Measurements from ENCODE around the gene IL21R. TPM values are rescaled to one million over a fixed set of nuclear protein-coding genes. Genes with fewer than 3 reads are reported as not detected.

Gene IL21R
- total RNA-seq, 1 donor from 2014 or later, result 0.52 TPM

GRCh38 chr16:27421961-27422740, 20.2 kb downstream of the IL21R start:
- peaks cover 0 to 7% (median 5%) of the 10 kb centered on the region in 3 donors for H3K9me3 ChIP-seq (ENCODE audit: control insufficient read depth in 3 of 3, low read length in 3 of 3)
- no peaks in the 10 kb centered on the region for H3K27me3 ChIP-seq (ENCODE audit: control insufficient read depth in 3 of 3, insufficient read depth in 3 of 3, low read length in 3 of 3)
- no peak overlapping the region for H3K4me3 ChIP-seq (ENCODE audit: low read length in 3 of 3)
- H3K36me3 ChIP-seq (ENCODE audit: control insufficient read depth in 3 of 3, insufficient read depth in 3 of 3, low read length in 3 of 3), result no peaks in the 10 kb centered on the region
- no peak overlapping the region for H3K9ac ChIP-seq (ENCODE audit: low read depth in 1 of 3, low read length in 3 of 3)
- H3K27ac ChIP-seq (ENCODE audit: low read depth, low read length), result no peak overlapping the region
- no peaks in the 10 kb centered on the region for H3K4me1 ChIP-seq (ENCODE audit: control insufficient read depth in 3 of 3, insufficient read depth in 3 of 3, low read length in 3 of 3)

GRCh38 chr16:27424772-27425498, 23.0 kb downstream of the IL21R start:
- peaks cover 0 to under 1% (median 0%) of the 10 kb centered on the region in 3 donors for H3K27me3 ChIP-seq (ENCODE audit: control insufficient read depth in 3 of 3, insufficient read depth in 3 of 3, low read length in 3 of 3)
- H3K9ac ChIP-seq (ENCODE audit: low read depth in 1 of 3, low read length in 3 of 3), result no peak overlapping the region
- no peaks in the 10 kb centered on the region for H3K4me1 ChIP-seq (ENCODE audit: control insufficient read depth in 3 of 3, insufficient read depth in 3 of 3, low read length in 3 of 3)
- H3K4me3 ChIP-seq (ENCODE audit: low read length in 3 of 3), result no peak overlapping the region
- no peaks in the 10 kb centered on the region for H3K36me3 ChIP-seq (ENCODE audit: control insufficient read depth in 3 of 3, insufficient read depth in 3 of 3, low read length in 3 of 3)
- H3K27ac ChIP-seq (ENCODE audit: low read depth, low read length), result no peak overlapping the region
- peaks cover 0 to 7% (median 5%) of the 10 kb centered on the region in 3 donors for H3K9me3 ChIP-seq (ENCODE audit: control insufficient read depth in 3 of 3, low read length in 3 of 3)

GRCh38 chr16:27425961-27426360, 24.0 kb downstream of the IL21R start:
- Histone ChIP-seq H3K27ac (ENCODE audit: low read depth, low read length) (no peak overlapping the region), H3K4me3 (ENCODE audit: low read length in 3 of 3) (no peak overlapping the region), H3K4me1 (ENCODE audit: control insufficient read depth in 3 of 3, insufficient read depth in 3 of 3, low read length in 3 of 3) (no peaks in the 10 kb centered on the region), H3K27me3 (ENCODE audit: control insufficient read depth in 3 of 3, insufficient read depth in 3 of 3, low read length in 3 of 3) (peaks cover 0 to 7% (median 6%) of the 10 kb centered on the region in 3 donors), H3K9ac (ENCODE audit: low read depth in 1 of 3, low read length in 3 of 3) (no peak overlapping the region), H3K9me3 (ENCODE audit: control insufficient read depth in 3 of 3, low read length in 3 of 3) (peaks cover 0 to 7% (median 5%) of the 10 kb centered on the region in 3 donors), H3K36me3 (ENCODE audit: control insufficient read depth in 3 of 3, insufficient read depth in 3 of 3, low read length in 3 of 3) (no peaks in the 10 kb centered on the region)

- no peaks in the 10 kb centered on the region for H3K36me3 ChIP-seq (ENCODE audit: control insufficient read depth in 3 of 3, insufficient read depth in 3 of 3, low read length in 3 of 3)
- H3K4me3 ChIP-seq (ENCODE audit: low read length in 3 of 3), result no peak overlapping the region
- peaks cover 0 to 7% (median 3%) of the 10 kb centered on the region in 3 donors for H3K9me3 ChIP-seq (ENCODE audit: control insufficient read depth in 3 of 3, low read length in 3 of 3)
- H3K4me1 ChIP-seq (ENCODE audit: control insufficient read depth in 3 of 3, insufficient read depth in 3 of 3, low read length in 3 of 3), result no peaks in the 10 kb centered on the region
- H3K27me3 ChIP-seq (ENCODE audit: control insufficient read depth in 3 of 3, insufficient read depth in 3 of 3, low read length in 3 of 3), result peaks cover 0 to 11% (median 6%) of the 10 kb centered on the region in 3 donors
- no peak overlapping the region for H3K9ac ChIP-seq (ENCODE audit: low read depth in 1 of 3, low read length in 3 of 3)
- no peak overlapping the region for H3K27ac ChIP-seq (ENCODE audit: low read depth, low read length)
Measured at GRCh38 chr16:27426423-27427408, 24.7 kb downstream of the IL21R start.

DNA sequence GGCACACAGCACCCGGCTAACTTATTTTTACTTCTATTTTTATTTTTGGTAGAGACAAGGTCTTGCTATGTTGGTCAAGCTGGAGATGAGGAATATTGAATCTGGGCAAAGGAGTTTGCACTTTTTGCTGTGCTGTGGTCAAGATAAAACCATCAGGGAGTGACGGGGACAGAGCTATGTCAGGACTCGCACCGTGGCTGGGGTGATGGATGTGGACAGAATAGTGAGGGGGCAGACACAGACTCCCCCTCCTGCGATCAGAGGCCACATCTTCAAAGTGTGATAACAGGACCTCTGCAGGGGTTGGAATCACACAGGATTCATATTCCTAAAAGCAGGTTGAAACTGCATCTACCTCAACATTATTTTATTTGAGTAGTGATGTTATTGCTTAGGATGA, 25.6 kb downstream of the IL21R start:
- H3K9me3 ChIP-seq (ENCODE audit: control insufficient read depth in 3 of 3, low read length in 3 of 3), result peaks cover 0 to 7% (median 0%) of the 10 kb centered on the region in 3 donors
- H3K27me3 ChIP-seq (ENCODE audit: control insufficient read depth in 3 of 3, insufficient read depth in 3 of 3, low read length in 3 of 3), result peaks cover 0 to 18% (median 9%) of the 10 kb centered on the region in 3 donors
- H3K4me3 ChIP-seq (ENCODE audit: low read length in 3 of 3), result no peak overlapping the region
- no peaks in the 10 kb centered on the region for H3K36me3 ChIP-seq (ENCODE audit: control insufficient read depth in 3 of 3, insufficient read depth in 3 of 3, low read length in 3 of 3)
- H3K27ac ChIP-seq (ENCODE audit: low read depth, low read length), result no peak overlapping the region
- H3K9ac ChIP-seq (ENCODE audit: low read depth in 1 of 3, low read length in 3 of 3), result no peak overlapping the region
- H3K4me1 ChIP-seq (ENCODE audit: control insufficient read depth in 3 of 3, insufficient read depth in 3 of 3, low read length in 3 of 3), result no peaks in the 10 kb centered on the region

GRCh38 chr16:27428026-27428785, 26.2 kb downstream of the IL21R start:
- Histone ChIP-seq H3K27me3 (ENCODE audit: control insufficient read depth in 3 of 3, insufficient read depth in 3 of 3, low read length in 3 of 3) (peaks cover 0 to 20% (median 9%) of the 10 kb centered on the region in 3 donors), H3K36me3 (ENCODE audit: control insufficient read depth in 3 of 3, insufficient read depth in 3 of 3, low read length in 3 of 3) (no peaks in the 10 kb centered on the region), H3K9me3 (ENCODE audit: control insufficient read depth in 3 of 3, low read length in 3 of 3) (peaks cover 0 to 3% (median 0%) of the 10 kb centered on the region in 3 donors), H3K9ac (ENCODE audit: low read depth in 1 of 3, low read length in 3 of 3) (no peak overlapping the region), H3K4me1 (ENCODE audit: control insufficient read depth in 3 of 3, insufficient read depth in 3 of 3, low read length in 3 of 3) (no peaks in the 10 kb centered on the region), H3K27ac (ENCODE audit: low read depth, low read length) (no peak overlapping the region), H3K4me3 (ENCODE audit: low read length in 3 of 3) (no peak overlapping the region)

DNA sequence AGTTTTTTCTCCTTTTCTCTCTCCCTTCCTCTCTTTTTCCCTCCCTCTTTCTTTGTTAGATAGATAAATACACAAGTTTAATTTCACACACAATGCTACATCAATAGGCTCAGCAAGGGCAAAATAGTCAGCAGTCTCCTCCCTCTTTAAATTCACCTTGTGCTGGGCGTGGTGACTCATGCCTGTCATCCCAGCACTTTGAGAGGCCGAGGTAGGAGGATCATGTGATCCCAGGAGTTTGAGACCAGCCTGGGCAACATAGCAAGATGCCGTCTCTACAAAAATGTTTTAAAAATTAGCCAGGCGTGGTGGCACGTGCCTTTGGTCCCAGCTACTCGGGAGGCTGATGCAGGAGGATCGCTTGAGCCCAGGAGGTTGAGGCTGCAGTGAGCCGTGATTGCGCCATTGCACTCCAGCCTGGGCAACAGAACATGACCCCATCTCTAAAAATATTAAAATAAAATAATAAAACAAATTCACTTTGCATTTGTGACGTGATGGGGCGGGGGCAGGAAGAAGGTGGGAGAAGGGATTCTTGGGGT, 27.4 kb downstream of the IL21R start:
- Histone ChIP-seq H3K9ac (ENCODE audit: low read depth in 1 of 3, low read length in 3 of 3) (no peak overlapping the region), H3K4me1 (ENCODE audit: control insufficient read depth in 3 of 3, insufficient read depth in 3 of 3, low read length in 3 of 3) (no peaks in the 10 kb centered on the region), H3K27me3 (ENCODE audit: control insufficient read depth in 3 of 3, insufficient read depth in 3 of 3, low read length in 3 of 3) (peaks cover 0 to 20% (median 9%) of the 10 kb centered on the region in 3 donors), H3K27ac (ENCODE audit: low read depth, low read length) (no peak overlapping the region), H3K9me3 (ENCODE audit: control insufficient read depth in 3 of 3, low read length in 3 of 3) (peaks cover 0 to 3% (median 0%) of the 10 kb centered on the region in 3 donors), H3K4me3 (ENCODE audit: low read length in 3 of 3) (no peak overlapping the region), H3K36me3 (ENCODE audit: control insufficient read depth in 3 of 3, insufficient read depth in 3 of 3, low read length in 3 of 3) (no peaks in the 10 kb centered on the region)

DNA sequence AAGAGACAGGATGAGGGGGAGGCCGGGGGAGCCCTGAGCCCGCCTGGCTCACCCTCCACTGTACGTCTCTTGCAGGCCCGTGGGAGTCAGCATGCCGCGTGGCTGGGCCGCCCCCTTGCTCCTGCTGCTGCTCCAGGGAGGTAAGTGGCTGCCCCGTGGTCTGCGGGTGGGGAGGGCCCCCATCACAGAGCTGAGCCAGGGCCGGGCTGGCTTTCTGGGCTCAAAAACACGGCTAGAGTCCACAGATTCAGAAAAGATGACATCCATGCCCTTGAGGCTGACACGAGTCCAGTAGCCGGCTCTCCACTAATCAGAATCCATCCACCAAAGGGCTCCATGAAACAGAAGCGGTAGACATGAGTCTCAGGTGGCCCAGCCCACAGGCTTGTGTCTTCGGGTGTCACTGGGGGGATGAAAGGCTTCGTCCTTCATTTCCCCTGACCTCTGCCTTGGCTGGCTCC, 28.0 kb downstream of the IL21R start:
- no peak overlapping the region for H3K27ac ChIP-seq (ENCODE audit: low read depth, low read length)
- peaks cover 0 to 3% (median 0%) of the 10 kb centered on the region in 3 donors for H3K9me3 ChIP-seq (ENCODE audit: control insufficient read depth in 3 of 3, low read length in 3 of 3)
- no peaks in the 10 kb centered on the region for H3K36me3 ChIP-seq (ENCODE audit: control insufficient read depth in 3 of 3, insufficient read depth in 3 of 3, low read length in 3 of 3)
- H3K9ac ChIP-seq (ENCODE audit: low read depth in 1 of 3, low read length in 3 of 3), result no peak overlapping the region
- H3K27me3 ChIP-seq (ENCODE audit: control insufficient read depth in 3 of 3, insufficient read depth in 3 of 3, low read length in 3 of 3), result peaks cover 0 to 20% (median 9%) of the 10 kb centered on the region in 3 donors
- no peak overlapping the region for H3K4me3 ChIP-seq (ENCODE audit: low read length in 3 of 3)
- H3K4me1 ChIP-seq (ENCODE audit: control insufficient read depth in 3 of 3, insufficient read depth in 3 of 3, low read length in 3 of 3), result no peaks in the 10 kb centered on the region

GRCh38 chr16:27430512-27430911, 28.5 kb downstream of the IL21R start:
- H3K36me3 ChIP-seq (ENCODE audit: control insufficient read depth in 3 of 3, insufficient read depth in 3 of 3, low read length in 3 of 3), result no peaks in the 10 kb centered on the region
- H3K27me3 ChIP-seq (ENCODE audit: control insufficient read depth in 3 of 3, insufficient read depth in 3 of 3, low read length in 3 of 3), result peaks cover 0 to 20% (median 9%) of the 10 kb centered on the region in 3 donors
- no peak overlapping the region for H3K4me3 ChIP-seq (ENCODE audit: low read length in 3 of 3)
- no peaks in the 10 kb centered on the region for H3K4me1 ChIP-seq (ENCODE audit: control insufficient read depth in 3 of 3, insufficient read depth in 3 of 3, low read length in 3 of 3)
- H3K27ac ChIP-seq (ENCODE audit: low read depth, low read length), result no peak overlapping the region
- peaks cover 0 to 3% (median 0%) of the 10 kb centered on the region in 3 donors for H3K9me3 ChIP-seq (ENCODE audit: control insufficient read depth in 3 of 3, low read length in 3 of 3)
- H3K9ac ChIP-seq (ENCODE audit: low read depth in 1 of 3, low read length in 3 of 3), result no peak overlapping the region
